Lung (tissue), 12 donors: ENCODE data around the gene PHF2. TPM values are rescaled to one million over a fixed set of nuclear protein-coding genes. Genes with fewer than 3 reads are reported as not detected.
A peak's percentile ranks its signal among the peaks of the same experiment; 100 is the strongest.

Experiments
- ATAC-seq: fragments of 200-7000 bp; cut with Tn5 transposase; one replicate; pipeline ENCODE4 v1.9.1; 2020; ENCODE audit warnings: moderate number of reproducible peaks; ENCODE audit not compliant: insufficient read depth, low FRiP score
- DNase-seq, 3 donors: peaks; one replicate each; pipeline ENCODE4 v3.0.0-alpha.2; 2013 to 2017
- H3K27ac ChIP-seq, 2 donors: one replicate each; pipeline ENCODE4 v1.5.1; 2013; ENCODE audit warnings: mild to moderate bottlenecking in 2 of 2, moderate library complexity in 2 of 2, control low read depth in 1 of 2, inconsistent platforms in 1 of 2, low read depth in 1 of 2, low read length in 1 of 2
- H3K27me3 ChIP-seq, 3 donors: one replicate each; pipeline ENCODE4 v1.5.1; 2013; ENCODE audit warnings: low read length in 2 of 3; ENCODE audit not compliant: control insufficient read depth in 3 of 3, insufficient read depth in 3 of 3
- H3K36me3 ChIP-seq, 4 donors: one replicate each; pipeline ENCODE4 v1.5.1; 2013; ENCODE audit warnings: low read length in 4 of 4, mild to moderate bottlenecking in 1 of 4, moderate library complexity in 1 of 4; ENCODE audit not compliant: control insufficient read depth in 4 of 4, insufficient read depth in 4 of 4
- H3K4me1 ChIP-seq, 5 donors: one replicate each; pipeline ENCODE4 v1.5.1; 2013; ENCODE audit warnings: low read length in 5 of 5, mild to moderate bottlenecking in 2 of 5, moderate library complexity in 1 of 5; ENCODE audit not compliant: control insufficient read depth in 5 of 5, insufficient read depth in 5 of 5
- H3K4me3 ChIP-seq: one replicate; pipeline ENCODE4 v1.5.1; 2013; ENCODE audit warnings: mild to moderate bottlenecking, control low read depth, moderate library complexity
- H3K9ac ChIP-seq, 2 donors: one replicate each; pipeline ENCODE4 v1.5.1; 2013; ENCODE audit warnings: low read length in 2 of 2, control low read depth in 1 of 2; ENCODE audit not compliant: insufficient read depth in 1 of 2
- H3K9me3 ChIP-seq, 4 donors: one replicate each; pipeline ENCODE4 v1.5.1; 2013; ENCODE audit warnings: low read length in 3 of 4, mild to moderate bottlenecking in 1 of 4, moderate library complexity in 1 of 4; ENCODE audit not compliant: control insufficient read depth in 4 of 4, insufficient read depth in 3 of 4
- WGBS, 2 donors: extraction: QIAGEN DNeasy Blood & Tissue Kit; methylation state at CpG; one replicate each; pipeline ENCODE4 v1.1.7; 2013; 5-methylcytosine and 5-hydroxymethylcytosine counted together
- polyA plus RNA-seq, 2 donors: library from polyadenylated mRNA; stranded (reverse); fragments of 200-250 nt; gene quantifications; one replicate each; pipeline ENCODE4 v1.2.1, GENCODE V29; 2013
- total RNA-seq, 2 donors: library from RNA; depleted of rRNA in 1 of 2; stranded (reverse); fragments of >200 nt in 1 of 2; gene quantifications; one replicate each; pipeline ENCODE4 v1.2.1, GENCODE V29; 2014 to 2021
- TF ChIP-seq, protein P1 (sequence below): IDR thresholded peaks from 2 replicates; pipeline ENCODE4 v1.5.1; 2012; ENCODE audit warnings: mild to moderate bottlenecking; ENCODE audit errors: control extremely low read depth, extremely low read depth
- donor health status: control.
- donor health status: control.
- donor health status: Bipolar disorder and iron deficiency.
- donor health status: healthy.
- donor health status: DM: yes; HTN: yes; CAD: no.

The PHF2 gene
- total and polyA plus RNA-seq, 4 donors, result 20.1 to 33.6 (median 30.2) TPM

DNA sequence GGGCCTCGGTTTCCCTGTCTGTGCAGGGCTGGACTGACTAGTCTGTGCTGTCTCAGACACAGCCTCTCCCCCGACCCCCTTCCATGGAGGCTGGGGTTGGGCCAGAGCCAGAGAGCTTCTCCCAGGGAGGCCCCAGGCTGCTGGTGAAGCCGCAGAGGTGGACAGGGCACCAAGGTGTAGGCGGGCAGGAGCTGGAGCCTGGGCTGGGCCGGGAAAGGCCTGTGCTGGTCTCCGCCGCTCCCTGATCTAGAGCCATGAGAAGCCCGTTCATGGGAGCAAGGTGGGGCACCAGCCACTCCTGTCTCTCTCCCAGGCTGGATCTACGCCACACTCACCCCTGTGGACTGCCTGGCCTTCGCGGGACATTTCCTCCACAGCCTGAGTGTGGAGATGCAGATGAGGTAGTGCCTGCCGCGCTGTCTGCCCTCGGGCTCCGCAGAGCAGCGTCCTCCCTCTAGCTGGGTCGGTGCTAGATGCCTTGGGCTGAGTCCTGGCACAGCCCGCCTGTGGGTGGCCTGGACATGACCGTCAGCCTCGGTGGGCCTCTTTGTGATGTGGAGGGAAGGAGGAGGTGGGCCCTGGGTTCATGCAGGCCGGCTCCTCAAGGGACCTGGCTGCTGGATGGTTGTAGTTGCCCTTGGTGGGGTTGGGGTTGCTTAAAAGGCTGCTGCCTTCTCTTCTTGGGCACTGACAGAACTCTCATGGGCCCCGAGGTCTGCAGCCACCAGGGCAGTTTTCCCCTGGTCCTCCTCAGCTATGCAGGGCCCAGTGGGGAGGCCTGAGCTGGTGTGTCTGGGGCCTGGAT is 79.4 kb downstream of the PHF2 start:
- Histone ChIP-seq H3K36me3 (peaks cover 0 to 83% (median 35%) of the 10 kb centered on the region in 4 donors), H3K27me3 (no peaks in the 10 kb centered on the region), H3K4me3 (no peak overlapping the region), H3K27ac (no peak overlapping the region), H3K9me3 (peaks cover 0 to 2% (median 0%) of the 10 kb centered on the region in 4 donors), H3K4me1 (no peaks in the 10 kb centered on the region), H3K9ac (no peak overlapping the region)
- TF ChIP-seq, protein P1, sequence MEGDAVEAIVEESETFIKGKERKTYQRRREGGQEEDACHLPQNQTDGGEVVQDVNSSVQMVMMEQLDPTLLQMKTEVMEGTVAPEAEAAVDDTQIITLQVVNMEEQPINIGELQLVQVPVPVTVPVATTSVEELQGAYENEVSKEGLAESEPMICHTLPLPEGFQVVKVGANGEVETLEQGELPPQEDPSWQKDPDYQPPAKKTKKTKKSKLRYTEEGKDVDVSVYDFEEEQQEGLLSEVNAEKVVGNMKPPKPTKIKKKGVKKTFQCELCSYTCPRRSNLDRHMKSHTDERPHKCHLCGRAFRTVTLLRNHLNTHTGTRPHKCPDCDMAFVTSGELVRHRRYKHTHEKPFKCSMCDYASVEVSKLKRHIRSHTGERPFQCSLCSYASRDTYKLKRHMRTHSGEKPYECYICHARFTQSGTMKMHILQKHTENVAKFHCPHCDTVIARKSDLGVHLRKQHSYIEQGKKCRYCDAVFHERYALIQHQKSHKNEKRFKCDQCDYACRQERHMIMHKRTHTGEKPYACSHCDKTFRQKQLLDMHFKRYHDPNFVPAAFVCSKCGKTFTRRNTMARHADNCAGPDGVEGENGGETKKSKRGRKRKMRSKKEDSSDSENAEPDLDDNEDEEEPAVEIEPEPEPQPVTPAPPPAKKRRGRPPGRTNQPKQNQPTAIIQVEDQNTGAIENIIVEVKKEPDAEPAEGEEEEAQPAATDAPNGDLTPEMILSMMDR, result no peak
- no peak for ATAC-seq
- DNase-seq, result no peak
- WGBS, 2 donors, result 96 to 98% methylated on average over 22 of the region's 22 CpGs

DNA sequence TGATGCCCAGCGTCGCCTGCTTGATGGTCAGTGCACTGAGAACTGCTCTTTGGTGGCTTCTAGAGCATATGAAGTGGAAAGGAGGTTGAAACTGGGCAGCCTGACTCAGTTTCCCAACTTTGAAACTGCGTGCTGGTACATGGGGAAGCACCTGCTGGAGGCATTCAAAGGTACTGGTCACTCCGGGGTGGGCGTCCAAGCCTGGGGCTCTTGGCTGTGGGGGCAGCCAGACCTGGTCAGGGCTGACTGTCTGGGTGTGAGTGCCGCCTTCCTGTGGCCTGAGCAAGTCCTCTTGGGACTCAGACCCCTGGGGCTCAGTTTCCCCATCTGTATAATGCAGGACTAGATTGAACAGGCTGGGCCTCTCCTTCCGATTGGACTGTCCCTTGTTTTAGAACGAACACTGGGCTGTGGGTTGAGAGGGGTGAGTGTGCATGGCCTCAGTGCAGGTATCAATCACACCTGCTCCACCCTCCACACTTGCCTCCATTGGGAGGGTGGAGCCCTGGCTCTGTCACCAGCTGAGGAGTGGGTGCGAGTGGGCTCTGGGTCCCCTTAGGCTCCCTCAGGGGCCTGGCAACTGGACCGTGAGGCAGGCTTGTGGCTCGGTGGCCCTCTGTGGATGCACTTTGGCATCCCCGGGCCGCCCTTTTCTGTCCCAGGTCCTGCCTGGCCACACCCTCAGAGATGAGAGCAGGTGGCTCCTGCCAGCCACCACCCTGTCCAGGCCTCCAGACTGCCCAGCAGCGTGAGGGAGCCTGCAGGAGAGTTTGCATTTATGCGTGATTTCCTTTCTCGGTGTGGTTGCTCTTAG is 80.2 kb downstream of the PHF2 start:
- H3K9me3 ChIP-seq, result peaks cover 0 to 2% (median 0%) of the 10 kb centered on the region in 4 donors
- WGBS, 2 donors, result 97% methylated on average over 16 of the region's 16 CpGs
- TF ChIP-seq, protein P1, result no peak
- DNase-seq, result peak in 1 of 3 donors; percentile 9
- H3K4me1 ChIP-seq, result no peaks in the 10 kb centered on the region
- ATAC-seq, result no peak
- H3K36me3 ChIP-seq, result peaks cover 0 to 77% (median 40%) of the 10 kb centered on the region in 4 donors
- H3K9ac ChIP-seq, result no peak overlapping the region
- H3K4me3 ChIP-seq, result no peak overlapping the region
- H3K27me3 ChIP-seq, result no peaks in the 10 kb centered on the region
- H3K27ac ChIP-seq, result no peak overlapping the region

DNA sequence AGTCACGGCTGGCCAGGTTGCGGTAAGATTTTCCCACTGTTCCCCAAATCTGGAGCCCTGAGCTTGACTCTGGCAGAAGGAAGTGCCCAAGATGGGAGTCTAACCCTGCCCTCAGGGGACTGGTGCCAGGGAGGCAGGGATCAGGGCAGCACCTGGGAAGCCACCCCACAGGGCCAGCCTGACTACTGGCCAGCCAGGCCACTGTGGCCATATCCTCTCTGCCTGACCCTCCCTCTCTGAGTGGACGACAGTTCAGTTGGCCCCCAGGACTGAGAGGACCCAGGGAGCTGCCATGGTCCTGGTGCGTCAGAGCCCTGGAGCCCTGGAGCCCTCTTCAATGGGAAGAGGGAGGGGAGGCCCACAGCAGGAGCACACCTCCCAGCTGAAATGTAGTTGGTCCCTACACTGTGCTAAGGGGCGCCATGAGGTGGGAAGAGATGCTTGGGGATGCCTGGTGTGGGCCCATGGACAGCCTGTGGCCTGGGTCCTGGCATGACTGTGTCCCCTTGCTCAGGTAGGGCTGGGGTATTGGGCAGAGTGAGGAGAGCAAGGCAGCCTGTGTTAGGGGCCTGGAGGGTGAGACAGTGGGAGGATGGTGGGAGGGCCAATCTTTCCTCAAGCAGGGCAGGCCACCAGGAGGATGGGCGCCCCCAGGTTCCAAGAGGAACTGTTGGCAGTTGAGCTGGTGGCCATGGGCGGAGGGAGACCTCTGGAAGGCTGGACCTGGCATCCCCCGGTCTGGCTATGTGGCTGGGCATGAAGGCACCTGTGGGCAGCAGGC is 81.1 kb downstream of the PHF2 start:
- Histone ChIP-seq H3K4me1 (no peaks in the 10 kb centered on the region), H3K9ac (no peak overlapping the region), H3K27me3 (no peaks in the 10 kb centered on the region), H3K9me3 (peaks cover 0 to 2% (median 0%) of the 10 kb centered on the region in 4 donors), H3K36me3 (peaks cover 0 to 74% (median 47%) of the 10 kb centered on the region in 4 donors), H3K27ac (no peak overlapping the region), H3K4me3 (no peak overlapping the region)
- WGBS, 2 donors, result 96 to 98% methylated on average over 7 to 8 of the region's 8 CpGs
- ATAC-seq, result no peak
- DNase-seq, result peak in 1 of 3 donors; percentile 5
- TF ChIP-seq, protein P1, result no peak
